HG02588 (cell line): ENCODE data around the gene ZNF521.

Experiments
- ATAC-seq: cut with Tn5 transposase; IDR thresholded peaks from one replicate; pipeline ENCODE4 v1.9.1; 2021; ENCODE audit warnings: mild to moderate bottlenecking, moderate library complexity; ENCODE audit not compliant: unreplicated experiment

The ZNF521 gene

GRCh38 chr18:25081001-25081400 lies 271.0 kb downstream of the ZNF521 start:
- ATAC-seq, result no peak

- no peak for ATAC-seq
Observed at GRCh38 chr18:25080211-25080610, 271.8 kb downstream of the ZNF521 start.

- ATAC-seq, result no peak
Observed at GRCh38 chr18:25077944-25078723, 273.8 kb downstream of the ZNF521 start.

GRCh38 chr18:25077038-25077943 lies 274.7 kb downstream of the ZNF521 start:
- no peak for ATAC-seq

- no peak for ATAC-seq
Observed at GRCh38 chr18:25075783-25076182, 276.2 kb downstream of the ZNF521 start.

- ATAC-seq, result no peak
Observed at GRCh38 chr18:25075331-25075730, 276.6 kb downstream of the ZNF521 start.

GRCh38 chr18:25074925-25075324 lies 277.0 kb downstream of the ZNF521 start:
- no peak for ATAC-seq

- no peak for ATAC-seq
Observed at GRCh38 chr18:25072205-25072604, 279.8 kb downstream of the ZNF521 start.

GRCh38 chr18:25067275-25068025 lies 284.5 kb downstream of the ZNF521 start:
- no peak for ATAC-seq

- ATAC-seq, result no peak
Observed at GRCh38 chr18:25066516-25066915, 285.4 kb downstream of the ZNF521 start.

- ATAC-seq, result no peak
Observed at GRCh38 chr18:25062720-25063119, 289.2 kb downstream of the ZNF521 start.

- no peak for ATAC-seq
Observed at GRCh38 chr18:25061395-25061794, 290.6 kb downstream of the ZNF521 start.

- ATAC-seq, result no peak
Observed at GRCh38 chr18:25058521-25058920, 293.4 kb downstream of the ZNF521 start.

GRCh38 chr18:25057491-25058050 lies 294.4 kb downstream of the ZNF521 start:
- ATAC-seq, result no peak

- ATAC-seq, result no peak
Observed at GRCh38 chr18:25056429-25056828, 295.5 kb downstream of the ZNF521 start.

- no peak for ATAC-seq
Observed at GRCh38 chr18:25055076-25055475, 296.9 kb downstream of the ZNF521 start.

GRCh38 chr18:25053466-25053865 lies 298.5 kb downstream of the ZNF521 start:
- no peak for ATAC-seq

GRCh38 chr18:25052511-25052921 lies 299.4 kb downstream of the ZNF521 start:
- no peak for ATAC-seq

GRCh38 chr18:25050605-25051004 lies 301.4 kb downstream of the ZNF521 start:
- no peak for ATAC-seq

GRCh38 chr18:25047983-25048382 lies 304.0 kb downstream of the ZNF521 start:
- ATAC-seq, result no peak

- no peak for ATAC-seq
Observed at GRCh38 chr18:25047421-25047820, 304.5 kb downstream of the ZNF521 start.
